B cell (primary cell): ENCODE results near the gene QSOX1.

ENCODE experiments used
- CTCF ChIP-seq: fragments of 200-600 bp; IDR thresholded peaks from one replicate; pipeline ENCODE4 v1.8.0; 2022; ENCODE audit warnings: antibody characterized with exemption, mild to moderate bottlenecking
- EZH2 ChIP-seq: IDR thresholded peaks from 2 replicates; pipeline ENCODE4 v1.6.1; 2012; ENCODE audit warnings: borderline replicate concordance, low read depth, mild to moderate bottlenecking, moderate library complexity, low read length; ENCODE audit not compliant: insufficient read depth, poor library complexity, severe bottlenecking

- TF ChIP-seq CTCF (no peak), EZH2 (no peak)
These were observed 89.0 kb downstream of the QSOX1 start for GRCh38 chr1:180243517-180244221.
